Stimulated activated CD8-positive, alpha-beta memory T cell treated with anti-CD3 and anti-CD28 coated beads, Interleukin-12 subunit alpha, Interleukin-12 subunit beta, amount 100 ng/mL, for 24 hours (primary cell): ENCODE data around the gene ZNF473.
"Not testable (repeated sequence)": the region's sequence is repeated elsewhere in the genome, so short reads cannot be mapped to it uniquely, and the experiment has no call there.

Experiments
- DNase-seq: peaks from one replicate; pipeline ENCODE4 v3.0.0-alpha.2; 2020; ENCODE audit errors: extremely low read depth

The ZNF473 gene

GRCh38 chr19:50050406-50051227, 24.8 kb downstream of the ZNF473 start:
- DNase-seq: peak; percentile 52

- DNase-seq: not testable (repeated sequence)
These were observed 25.6 kb downstream of the ZNF473 start for GRCh38 chr19:50051228-50051895.

- DNase-seq: no peak
These were observed 26.2 kb downstream of the ZNF473 start for GRCh38 chr19:50051964-50052363.

- DNase-seq: no peak
These were observed 27.3 kb downstream of the ZNF473 start for GRCh38 chr19:50053119-50053518.

- DNase-seq: no peak
These were observed 32.6 kb downstream of the ZNF473 start for GRCh38 chr19:50058425-50058824.

- no peak for DNase-seq
These were observed 33.2 kb downstream of the ZNF473 start for GRCh38 chr19:50059045-50059444.

GRCh38 chr19:50060107-50060506, 34.3 kb downstream of the ZNF473 start:
- no peak for DNase-seq

- no peak for DNase-seq
These were observed 35.8 kb downstream of the ZNF473 start for GRCh38 chr19:50061650-50062049.

- no peak for DNase-seq
These were observed 40.1 kb downstream of the ZNF473 start for GRCh38 chr19:50065938-50066337.

- DNase-seq: no peak
These were observed 41.8 kb downstream of the ZNF473 start for GRCh38 chr19:50067575-50067974.

GRCh38 chr19:50068382-50068781, 42.6 kb downstream of the ZNF473 start:
- not testable (repeated sequence) for DNase-seq

GRCh38 chr19:50075076-50075475, 49.3 kb downstream of the ZNF473 start:
- not testable (repeated sequence) for DNase-seq

GRCh38 chr19:50075644-50076372, 50.0 kb downstream of the ZNF473 start:
- not testable (repeated sequence) for DNase-seq

- DNase-seq: not testable (repeated sequence)
These were observed 51.0 kb downstream of the ZNF473 start for GRCh38 chr19:50076581-50077355.

GRCh38 chr19:50079014-50079413, 53.2 kb downstream of the ZNF473 start:
- DNase-seq: not testable (repeated sequence)

GRCh38 chr19:50084440-50084839, 58.6 kb downstream of the ZNF473 start:
- DNase-seq: not testable (repeated sequence)

GRCh38 chr19:50087153-50087552, 61.3 kb downstream of the ZNF473 start:
- DNase-seq: not testable (repeated sequence)

GRCh38 chr19:50090706-50091105, 64.9 kb downstream of the ZNF473 start:
- DNase-seq: not testable (repeated sequence)

- not testable (repeated sequence) for DNase-seq
These were observed 66.0 kb downstream of the ZNF473 start for GRCh38 chr19:50091786-50092185.

- DNase-seq: not testable (repeated sequence)
These were observed 66.8 kb downstream of the ZNF473 start for GRCh38 chr19:50092597-50092996.

GRCh38 chr19:50097884-50098283, 72.1 kb downstream of the ZNF473 start:
- DNase-seq: not testable (repeated sequence)
